Ascending aorta (tissue), 2 donors: Measurements from ENCODE around the gene GALNT13. TPM values are rescaled to one million over a fixed set of nuclear protein-coding genes. Genes with fewer than 3 reads are reported as not detected.

ENCODE experiments used
- DNase-seq, 2 donors: peaks; one replicate each; pipeline ENCODE4 v3.0.0-alpha.2; 2019; ENCODE audit warnings: low spot score in 2 of 2
- H3K27ac ChIP-seq, 2 donors: fragments of 200-600 bp; sonication (generic); one replicate each; pipeline ENCODE4 v1.5.1; 2016 to 2017; ENCODE audit warnings: mild to moderate bottlenecking in 1 of 2
- H3K27me3 ChIP-seq: fragments of 200-600 bp; sonication (generic); one replicate; pipeline ENCODE4 v1.5.1; 2017
- H3K36me3 ChIP-seq, 2 donors: fragments of 200-600 bp; sonication (generic); one replicate each; pipeline ENCODE4 v1.5.1; 2016
- H3K4me1 ChIP-seq, 2 donors: fragments of 200-600 bp; sonication (generic); one replicate each; pipeline ENCODE4 v1.5.1; 2016 to 2017; ENCODE audit warnings: mild to moderate bottlenecking in 1 of 2
- H3K4me3 ChIP-seq, 2 donors: fragments of 200-600 bp; sonication (generic); one replicate each; pipeline ENCODE4 v1.5.1; 2016 to 2017; ENCODE audit warnings: mild to moderate bottlenecking in 1 of 2
- H3K9me3 ChIP-seq, 2 donors: fragments of 200-600 bp; sonication (generic); one replicate each; pipeline ENCODE4 v1.5.1; 2016
- CTCF ChIP-seq, 3 experiments: fragments of 200-600 bp in 2 of 3; fragments of 450-650 bp in 1 of 3; sonication (generic) in 2 of 3; IDR thresholded peaks; one replicate each; pipeline ENCODE4 v1.5.1; 2016 to 2019; ENCODE audit warnings: antibody characterized with exemption in 3 of 3, mild to moderate bottlenecking in 1 of 3, moderate library complexity in 1 of 3
- intact Hi-C: fragments of 100-400 bp; cut with DNase I; formaldehyde crosslinking; loops from one replicate; pipeline ENCODE4 v1.15.1; 2023
- total RNA-seq: library from RNA; depleted of rRNA; stranded (reverse); fragments of >200 nt; gene quantifications from one replicate; pipeline ENCODE4 v1.1.0, GENCODE V29; 2016

Gene GALNT13
- total RNA-seq, 1 donor from 2014 or later = not detected

GRCh38 chr2:154207288-154208047 lies 335.7 kb downstream of the GALNT13 start:
- no peaks in the 10 kb centered on the region for H3K9me3 ChIP-seq
- TF ChIP-seq CTCF (IDR thresholded peaks at IDR 0.05) = no peak
- H3K27me3 ChIP-seq = no peaks in the 10 kb centered on the region
- no peak overlapping the region for H3K4me3 ChIP-seq
- no peaks in the 10 kb centered on the region for H3K4me1 ChIP-seq
- intact Hi-C loops = no loop called here
- H3K36me3 ChIP-seq = no peaks in the 10 kb centered on the region
- no peak for DNase-seq
- H3K27ac ChIP-seq = no peak overlapping the region

GRCh38 chr2:154223726-154224125 lies 352.0 kb downstream of the GALNT13 start:
- Histone ChIP-seq H3K4me1 (no peaks in the 10 kb centered on the region), H3K36me3 (no peaks in the 10 kb centered on the region), H3K27ac (no peak overlapping the region), H3K4me3 (no peak overlapping the region), H3K27me3 (no peaks in the 10 kb centered on the region), H3K9me3 (no peaks in the 10 kb centered on the region)
- TF ChIP-seq CTCF (IDR thresholded peaks at IDR 0.05) = no peak
- intact Hi-C loops = no loop called here
- no peak for DNase-seq

- Histone ChIP-seq H3K9me3 (no peaks in the 10 kb centered on the region), H3K27ac (no peak overlapping the region), H3K4me3 (no peak overlapping the region), H3K27me3 (no peaks in the 10 kb centered on the region), H3K36me3 (no peaks in the 10 kb centered on the region), H3K4me1 (no peaks in the 10 kb centered on the region)
- intact Hi-C loops = no loop called here
- TF ChIP-seq CTCF (IDR thresholded peaks at IDR 0.05) = no peak
- no peak for DNase-seq
These were observed 355.2 kb downstream of the GALNT13 start for GRCh38 chr2:154226931-154227330.

GRCh38 chr2:154228566-154229280 lies 357.0 kb downstream of the GALNT13 start:
- H3K36me3 ChIP-seq = no peaks in the 10 kb centered on the region
- H3K27me3 ChIP-seq = no peaks in the 10 kb centered on the region
- no peak for TF ChIP-seq CTCF (IDR thresholded peaks at IDR 0.05)
- H3K9me3 ChIP-seq = no peaks in the 10 kb centered on the region
- no peak for DNase-seq
- H3K27ac ChIP-seq = no peak overlapping the region
- no peak overlapping the region for H3K4me3 ChIP-seq
- intact Hi-C loops = no loop called here
- no peaks in the 10 kb centered on the region for H3K4me1 ChIP-seq

GRCh38 chr2:154229966-154230365 lies 358.2 kb downstream of the GALNT13 start:
- Histone ChIP-seq H3K4me3 (no peak overlapping the region), H3K36me3 (no peaks in the 10 kb centered on the region), H3K27ac (no peak overlapping the region), H3K9me3 (no peaks in the 10 kb centered on the region), H3K27me3 (no peaks in the 10 kb centered on the region), H3K4me1 (no peaks in the 10 kb centered on the region)
- DNase-seq = no peak
- no peak for TF ChIP-seq CTCF (IDR thresholded peaks at IDR 0.05)
- intact Hi-C loops = no loop called here
